Stimulated activated CD4-positive, alpha-beta T cell treated with anti-CD3 and anti-CD28 coated beads, Interleukin-4, amount 100 ng/mL, for 48 hours (primary cell): ENCODE measurements around the gene YPEL5.
"Not testable (repeated sequence)": the region's sequence is repeated elsewhere in the genome, so short reads cannot be mapped to it uniquely, and the experiment has no call there.

ENCODE experiments used
- DNase-seq, 2 donors: peaks; one replicate each; pipeline ENCODE4 v3.0.0-alpha.2; 2020; ENCODE audit warnings: low read depth in 2 of 2

Gene YPEL5

DNA sequence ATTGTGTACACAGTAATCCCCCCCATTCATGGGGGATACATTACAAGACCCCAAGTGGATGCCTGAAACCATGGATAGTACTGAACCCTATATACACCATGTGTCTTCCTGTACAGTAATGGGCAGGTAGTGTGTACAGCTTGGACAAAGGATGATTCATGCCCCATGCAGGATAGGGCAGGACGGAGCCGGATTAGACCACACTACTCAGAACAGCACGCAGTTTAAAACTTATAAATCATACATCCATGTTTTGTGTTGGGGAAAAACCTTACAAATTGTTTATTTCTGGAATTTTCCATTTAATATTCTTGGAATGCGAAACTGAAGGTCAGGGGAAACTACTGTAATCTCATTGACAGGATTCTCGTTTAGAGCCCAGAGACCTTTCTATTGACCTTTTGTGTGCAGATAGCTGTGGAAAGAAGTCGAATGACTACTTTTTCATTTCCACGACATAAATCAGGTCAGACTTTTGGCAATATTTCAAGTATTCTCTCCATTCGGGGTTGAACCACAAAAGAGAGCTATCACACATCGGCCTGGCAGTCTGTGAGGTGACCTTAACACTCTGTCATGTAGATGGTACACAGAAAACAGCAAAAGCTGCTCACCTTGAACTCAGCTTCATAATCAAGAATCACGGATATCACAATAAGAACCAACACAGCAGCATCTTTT is 9.9 kb upstream of the YPEL5 start:
- no peak for DNase-seq

DNA sequence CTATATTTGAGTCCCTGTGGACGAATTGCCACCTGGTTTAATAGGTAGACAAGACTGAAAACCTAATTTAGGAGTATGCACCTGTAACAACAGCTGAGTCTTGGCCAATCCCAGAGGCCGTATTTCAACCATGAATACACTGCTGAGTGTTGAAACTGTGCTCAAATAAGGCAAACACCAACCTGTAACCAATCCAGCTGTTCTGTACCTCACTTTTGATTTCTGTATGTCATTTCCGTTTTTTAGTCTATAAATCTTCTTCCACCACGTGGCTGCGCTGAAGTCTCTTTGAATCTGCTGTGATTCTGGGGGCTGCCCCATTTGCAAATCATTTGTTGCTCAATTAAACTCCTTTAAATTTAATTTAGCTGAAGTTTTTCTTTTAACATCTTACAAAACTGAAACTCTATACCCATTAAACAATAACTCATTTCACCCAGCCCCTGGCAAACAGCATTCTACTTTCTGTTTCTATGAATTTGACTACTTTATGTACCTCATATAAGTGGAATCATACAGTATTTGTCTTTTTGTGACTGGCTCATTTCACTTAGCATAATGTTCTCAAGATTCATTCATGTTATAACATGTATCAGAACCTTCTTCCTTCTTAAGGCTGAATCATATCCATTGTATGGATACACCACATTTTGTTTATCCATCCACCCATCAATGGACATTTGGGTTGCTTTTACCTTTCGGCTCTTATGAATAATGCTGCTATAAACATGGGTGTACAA is 7.5 kb upstream of the YPEL5 start:
- DNase-seq = peak; percentile 11 to 18

DNA sequence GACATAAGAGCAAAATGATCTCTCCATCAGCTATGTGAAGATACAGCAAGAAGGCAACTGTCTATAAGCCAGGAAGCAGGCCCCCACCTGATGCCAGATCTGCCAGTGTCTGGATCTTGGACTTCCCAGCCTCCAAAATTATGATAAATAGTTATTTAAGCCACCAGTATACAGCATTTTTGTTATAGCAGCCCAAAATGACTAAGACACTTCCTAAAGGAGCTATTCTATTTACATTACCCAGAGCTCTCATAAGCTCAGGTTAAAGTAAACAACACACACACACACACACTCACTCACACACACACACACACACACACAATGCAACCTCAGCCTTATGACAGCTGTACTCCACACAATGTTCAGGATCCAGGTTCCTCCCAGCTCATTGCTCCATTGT is 5.7 kb upstream of the YPEL5 start:
- no peak for DNase-seq

DNA sequence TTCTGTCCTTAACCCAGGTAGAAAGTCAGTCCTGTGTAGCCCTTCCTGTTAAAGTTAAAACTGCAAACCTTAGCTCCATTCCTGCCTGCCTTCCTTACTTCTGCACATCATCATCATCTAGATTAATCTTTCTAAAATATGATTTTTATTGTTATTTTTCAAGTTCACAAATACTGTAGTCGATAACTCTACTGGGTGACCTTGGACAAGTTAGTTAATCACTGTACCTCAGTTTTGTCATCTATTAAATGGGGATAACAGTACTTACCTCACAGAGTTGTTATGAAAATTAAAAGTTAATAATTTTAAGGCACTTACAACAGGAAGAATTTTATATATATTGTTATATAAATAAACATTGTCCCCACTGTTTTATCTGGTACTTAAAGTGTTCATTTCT is 2.5 kb upstream of the YPEL5 start:
- no peak for DNase-seq

DNA sequence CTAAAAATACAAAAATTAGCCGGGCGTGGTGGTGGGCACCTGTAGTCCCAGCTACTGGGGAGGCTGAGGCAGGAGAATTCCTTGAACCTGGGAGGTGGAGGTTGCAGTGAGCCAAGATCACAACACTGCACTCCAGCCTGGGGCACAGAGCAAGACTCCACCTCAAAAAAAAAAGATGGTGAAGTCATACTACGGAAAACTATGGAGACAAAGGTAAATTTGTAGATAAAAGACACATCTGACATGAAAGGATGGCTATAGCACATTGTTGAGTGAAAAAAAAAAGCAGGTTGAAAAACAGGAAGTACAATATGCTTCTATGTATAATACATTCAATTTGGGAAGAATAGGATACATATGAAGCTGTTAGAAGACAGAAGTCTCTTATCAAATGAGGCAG is 1.9 kb upstream of the YPEL5 start:
- not testable (repeated sequence) for DNase-seq

DNA sequence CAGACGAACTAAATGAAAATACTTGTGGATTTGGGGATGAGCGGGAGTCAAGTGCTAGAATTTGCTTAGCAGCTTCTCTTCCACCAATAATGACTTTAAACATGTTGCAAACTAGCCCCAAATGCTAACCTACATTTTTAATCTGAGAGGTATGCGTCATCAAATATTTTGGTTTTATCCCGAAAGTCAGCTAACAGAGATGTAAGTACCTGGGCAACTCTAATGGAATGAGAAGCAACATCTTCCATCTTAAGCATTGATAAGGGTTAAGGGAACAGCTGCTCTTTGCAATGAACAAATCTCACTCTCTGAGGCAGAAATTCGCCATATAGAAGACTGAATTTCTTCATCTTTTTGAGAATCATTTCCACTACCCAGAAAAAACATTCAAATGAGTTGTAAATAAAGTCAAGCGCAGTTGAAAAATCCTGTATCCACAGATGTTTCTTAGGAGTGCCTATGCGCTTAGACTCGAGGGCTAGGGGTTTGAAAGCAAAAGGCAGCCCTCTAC is 926 bp upstream of the YPEL5 start:
- no peak for DNase-seq

DNA sequence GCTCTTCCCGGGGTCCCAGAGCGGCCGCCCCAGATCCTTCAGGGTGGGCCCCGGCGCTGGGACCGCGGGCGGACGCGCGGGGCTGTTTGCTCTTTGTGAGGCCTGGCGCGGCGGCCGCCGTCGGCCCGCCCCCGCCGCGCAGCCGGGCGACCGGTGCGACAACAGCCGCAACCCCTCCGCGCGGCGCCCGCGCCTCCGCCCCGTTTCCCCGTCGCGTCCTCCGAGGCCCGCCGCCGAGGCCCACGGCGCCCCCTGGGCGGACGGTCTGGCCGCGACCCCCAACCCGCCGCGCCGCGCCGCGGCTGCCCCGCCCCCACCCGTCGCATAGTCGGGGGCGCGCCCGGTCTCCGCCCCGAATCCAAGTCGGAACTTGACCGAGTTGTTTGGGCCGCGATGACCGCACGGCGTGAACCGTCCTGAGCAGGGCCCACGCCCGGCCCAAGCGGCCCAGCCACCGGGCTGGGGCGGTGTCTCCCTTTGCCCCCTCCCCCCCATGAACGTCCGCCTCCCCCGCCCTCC is 448 bp downstream of the YPEL5 start:
- DNase-seq = peak in 1 of 2 donors; percentile 11

DNA sequence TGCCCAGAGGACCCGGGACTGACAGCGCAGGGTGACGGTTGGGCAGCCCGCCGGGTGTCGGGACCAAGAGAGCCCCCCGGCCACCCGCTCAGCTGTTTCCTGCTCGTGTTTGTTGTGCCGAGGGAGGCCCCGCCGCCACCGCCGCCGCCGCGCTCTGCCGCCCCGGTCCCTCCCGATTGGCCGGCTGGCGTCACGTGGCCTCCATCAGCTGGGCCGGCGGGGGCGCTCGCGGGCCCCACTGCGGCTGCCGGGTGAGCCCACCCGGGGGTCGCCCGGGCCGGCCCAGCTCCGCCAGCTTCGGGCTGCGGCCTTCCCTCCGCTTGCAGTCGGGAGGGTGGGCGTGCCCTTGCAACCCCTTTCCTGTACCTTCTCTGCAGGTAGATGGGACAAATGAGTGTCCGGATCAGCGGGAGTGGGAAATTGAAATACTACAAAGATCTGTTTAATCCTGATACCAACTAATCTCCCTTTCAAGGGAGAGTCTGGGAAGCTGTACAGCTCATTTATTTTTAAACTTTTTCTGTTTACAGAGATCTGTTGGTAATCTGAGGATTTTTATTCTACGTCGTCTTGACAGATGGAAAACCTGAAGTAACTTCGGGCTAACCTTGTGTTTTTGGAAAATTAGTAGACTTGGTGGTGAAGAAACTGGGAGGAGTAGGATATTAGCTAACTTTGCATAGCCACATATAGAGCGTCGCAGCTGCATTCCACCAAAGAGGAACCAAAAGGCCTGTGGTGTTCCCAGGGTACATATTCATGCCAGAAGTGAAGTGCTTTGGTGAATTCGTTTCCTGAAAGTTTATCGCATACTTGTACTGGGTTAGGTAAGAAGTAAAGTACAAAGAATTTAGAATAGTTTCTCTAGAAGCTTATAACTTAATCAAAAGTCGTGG is 1.2 kb downstream of the YPEL5 start:
- peak; percentile 72 to 74 for DNase-seq

DNA sequence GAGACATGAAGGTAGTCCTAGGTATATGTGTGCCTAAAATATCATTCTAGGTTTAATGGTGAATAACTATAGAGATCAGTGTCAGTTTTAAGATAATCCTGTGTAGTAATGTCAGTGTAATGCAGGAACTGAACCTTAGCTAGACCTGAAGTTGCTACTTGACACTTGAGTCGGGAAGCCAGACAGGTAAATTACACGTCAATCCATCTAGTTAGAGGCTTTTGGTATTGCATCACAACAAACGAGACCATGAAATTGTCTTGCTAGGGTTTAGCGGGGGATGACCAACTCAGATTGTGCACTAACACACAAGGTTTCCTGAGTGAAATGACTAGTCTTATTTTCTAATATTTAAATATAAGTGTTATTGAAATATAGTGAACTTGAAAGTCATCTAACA is 2.0 kb downstream of the YPEL5 start:
- DNase-seq = no peak

DNA sequence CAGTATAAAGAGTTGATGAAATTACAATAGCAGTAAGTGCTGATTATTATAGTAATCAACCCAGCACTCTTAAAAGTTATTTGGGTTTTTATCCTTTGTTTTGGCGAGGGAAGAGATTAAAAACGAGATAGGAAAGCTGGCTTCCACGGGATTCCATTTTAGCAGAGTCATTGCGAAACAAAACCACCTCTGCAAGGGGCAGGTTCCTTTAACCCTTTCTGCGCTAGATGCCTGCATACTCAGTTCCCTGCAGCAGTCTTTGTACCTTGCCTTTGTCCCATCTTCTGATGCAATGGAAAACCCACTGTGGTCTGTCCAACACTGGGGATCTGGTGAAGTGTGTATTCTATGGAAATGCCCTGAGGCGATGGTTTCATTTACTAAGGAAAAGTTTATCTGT is 2.7 kb downstream of the YPEL5 start:
- DNase-seq = peak in 1 of 2 donors; percentile 16

DNA sequence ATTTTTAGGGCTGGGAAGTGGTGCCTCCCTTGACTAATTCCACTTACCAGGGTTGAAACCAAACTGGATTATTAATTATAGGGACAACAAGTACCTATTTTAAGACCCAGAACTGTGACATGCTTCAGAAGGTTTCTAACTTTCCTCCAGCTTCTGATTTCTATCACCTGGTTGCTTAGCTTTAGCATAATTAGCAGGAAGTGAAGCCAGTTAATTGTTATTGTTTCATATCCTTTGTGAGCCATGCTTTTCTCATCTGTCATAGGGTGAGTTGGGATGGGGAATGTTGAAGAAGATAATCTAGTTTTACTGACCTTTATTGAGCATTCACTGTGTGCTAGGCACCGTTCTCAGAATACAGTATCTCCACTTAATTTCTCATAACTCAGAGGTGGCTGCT is 3.2 kb downstream of the YPEL5 start:
- DNase-seq = no peak

DNA sequence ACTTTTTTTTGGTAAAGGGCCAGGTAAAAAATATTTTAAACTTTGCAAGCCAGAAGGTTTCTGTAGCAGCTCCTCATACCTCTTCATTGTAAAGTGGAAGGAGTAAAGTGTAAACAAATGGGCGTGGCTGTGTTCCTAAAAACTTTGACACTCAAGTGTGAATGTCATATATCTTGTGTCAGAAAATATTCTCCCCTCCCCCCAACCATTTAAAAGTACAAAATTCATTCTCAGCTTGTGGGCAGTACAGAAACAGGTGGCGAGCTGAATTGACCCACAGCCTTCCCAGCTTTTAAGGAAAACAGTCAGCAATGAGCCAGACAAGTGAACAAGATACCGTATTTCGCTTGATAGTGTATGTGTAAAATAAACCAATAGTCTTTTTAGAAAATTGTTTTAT is 4.0 kb downstream of the YPEL5 start:
- DNase-seq = no peak

DNA sequence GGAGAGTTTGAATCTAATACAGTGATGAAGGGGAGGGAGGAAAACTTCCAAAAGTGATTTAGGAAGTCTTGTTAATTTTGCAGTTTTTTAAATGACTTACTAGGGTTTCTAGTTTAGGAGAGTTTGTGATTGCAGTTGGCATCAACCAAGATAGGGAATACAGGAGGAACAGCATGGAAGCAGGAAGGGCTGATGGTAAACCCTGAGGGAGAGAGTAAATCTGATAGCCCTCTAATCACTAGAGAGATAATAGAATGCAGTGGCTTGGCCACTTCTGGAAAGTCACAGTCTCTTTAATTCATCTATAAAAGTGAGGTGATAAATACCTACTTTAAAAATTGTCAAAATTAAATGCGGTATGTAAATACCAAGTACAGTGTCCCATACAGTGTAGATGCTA is 5.6 kb downstream of the YPEL5 start:
- no peak for DNase-seq

DNA sequence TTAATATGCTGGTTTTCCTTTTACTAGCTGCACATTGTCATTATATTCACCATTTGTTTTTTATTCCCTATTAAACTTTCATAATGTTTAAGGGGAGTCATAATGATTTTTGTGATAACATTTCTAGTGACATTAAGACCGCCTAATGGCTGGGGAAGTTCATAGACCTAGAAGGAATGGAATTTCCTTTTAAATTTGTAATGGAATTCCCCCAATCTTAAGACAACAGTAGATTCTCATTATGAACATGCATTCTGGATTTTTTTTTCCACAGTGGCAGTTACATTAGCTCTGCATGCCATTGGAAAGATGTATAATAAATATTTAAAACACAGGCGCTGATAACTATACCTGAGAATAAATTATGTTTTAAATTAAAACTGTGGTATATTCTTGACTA is 8.4 kb downstream of the YPEL5 start:
- DNase-seq = no peak

DNA sequence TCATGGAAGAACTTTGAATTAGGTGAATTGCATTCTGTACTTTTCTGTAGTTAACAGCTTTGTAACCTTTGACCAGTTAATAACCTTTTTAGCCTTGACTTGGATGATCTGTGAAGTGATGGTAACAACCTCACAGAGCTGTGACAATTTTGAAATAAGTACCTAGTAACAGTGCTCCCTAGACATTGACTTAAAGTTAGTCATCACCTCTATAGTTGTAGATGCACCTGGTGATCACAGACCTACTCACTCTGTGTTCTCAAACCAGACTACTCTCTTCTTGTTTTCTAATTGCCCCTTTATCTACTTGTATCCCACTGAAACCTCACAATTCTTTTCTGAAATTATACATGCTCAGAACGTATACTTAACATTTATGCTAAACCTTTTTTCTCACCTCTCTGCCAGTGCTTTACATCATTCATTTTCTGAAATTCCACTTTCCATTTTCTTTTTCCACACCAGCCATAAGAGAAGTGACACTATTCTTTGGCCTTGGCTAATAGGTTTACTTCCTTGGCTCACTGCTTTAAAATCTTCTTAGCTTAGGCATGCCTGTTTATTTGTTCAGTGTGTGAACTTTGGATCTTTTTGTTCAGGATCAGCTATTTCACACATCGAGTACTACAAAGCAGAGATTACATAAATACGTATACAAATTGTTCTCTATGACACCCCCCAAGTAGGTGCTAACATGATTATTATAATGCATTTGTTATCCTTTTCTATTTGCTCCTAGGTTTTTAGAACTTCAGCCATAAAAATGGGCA is 9.3 kb downstream of the YPEL5 start:
- no peak for DNase-seq

DNA sequence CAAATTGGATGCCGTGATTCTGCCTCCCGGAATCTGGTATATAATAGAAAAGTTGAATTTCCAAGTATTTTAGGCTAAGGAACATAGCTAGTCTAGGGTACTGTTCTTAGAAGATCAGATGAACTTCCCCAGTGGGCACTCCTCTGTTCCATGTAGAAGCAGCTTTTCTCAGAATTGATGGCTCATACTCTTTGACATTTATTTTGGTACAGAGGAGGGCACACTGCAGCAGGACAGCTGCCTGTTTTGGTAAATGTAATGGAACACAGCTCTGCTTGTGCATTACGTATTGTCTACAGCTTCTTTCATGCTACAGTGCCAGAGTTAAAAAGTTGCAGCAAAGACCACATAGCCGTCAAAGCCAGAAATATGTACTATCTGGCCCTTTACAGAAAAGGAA is 10.8 kb downstream of the YPEL5 start:
- DNase-seq = no peak

DNA sequence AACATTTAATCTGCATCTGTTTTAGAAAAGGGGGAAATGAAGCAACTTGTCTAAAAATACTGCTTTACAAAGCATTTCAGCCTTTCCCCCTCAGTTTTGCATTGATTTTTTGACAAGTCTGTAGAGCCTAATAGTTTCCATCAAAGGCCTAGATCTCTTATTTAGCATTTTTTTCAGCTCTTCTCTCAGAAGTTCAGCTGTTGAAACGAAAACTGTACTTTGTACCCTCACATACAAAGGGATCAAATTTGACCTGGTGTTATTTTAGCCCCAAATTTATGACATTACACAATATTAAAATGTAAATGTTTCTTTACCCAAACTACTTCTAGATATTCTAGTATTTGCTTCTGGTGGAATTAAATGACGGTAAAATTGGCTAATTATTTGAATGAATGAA is 13.0 kb downstream of the YPEL5 start:
- DNase-seq = no peak

DNA sequence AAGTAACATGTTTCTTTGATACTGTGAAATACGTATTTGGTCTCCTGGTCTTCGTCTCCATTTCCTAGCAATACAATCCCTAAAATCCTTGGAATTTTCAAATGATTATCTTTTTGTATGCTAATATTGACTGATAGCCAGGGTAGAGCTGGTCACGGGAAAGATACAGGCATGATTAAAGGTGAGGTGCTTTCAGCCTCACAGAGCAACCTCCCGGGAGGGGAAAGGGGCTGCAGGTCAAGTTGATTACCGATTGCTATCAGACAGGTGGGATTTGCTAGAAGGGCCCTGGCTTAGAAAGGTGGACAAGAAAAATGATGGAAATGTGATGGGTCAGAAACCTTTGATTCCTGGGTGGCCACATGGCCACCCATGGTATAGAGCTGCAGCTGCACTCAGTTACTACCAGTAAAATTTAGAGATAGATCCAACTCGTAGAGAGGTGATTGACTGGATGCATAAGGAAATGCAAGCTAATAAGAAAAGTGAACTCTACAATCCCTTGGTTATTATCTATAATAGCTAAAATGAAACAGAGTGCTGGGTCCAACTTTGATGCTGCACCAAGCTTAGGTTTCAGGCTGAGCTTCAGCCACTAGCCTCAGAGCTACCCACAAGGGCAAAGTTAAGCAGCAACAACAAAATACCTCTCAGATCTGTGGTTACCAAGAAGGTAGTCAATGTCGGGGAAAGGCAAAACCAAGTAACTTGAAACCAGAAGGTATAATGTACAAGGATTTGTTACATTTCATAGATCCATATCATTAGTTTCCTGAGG is 15.3 kb downstream of the YPEL5 start:
- no peak for DNase-seq

DNA sequence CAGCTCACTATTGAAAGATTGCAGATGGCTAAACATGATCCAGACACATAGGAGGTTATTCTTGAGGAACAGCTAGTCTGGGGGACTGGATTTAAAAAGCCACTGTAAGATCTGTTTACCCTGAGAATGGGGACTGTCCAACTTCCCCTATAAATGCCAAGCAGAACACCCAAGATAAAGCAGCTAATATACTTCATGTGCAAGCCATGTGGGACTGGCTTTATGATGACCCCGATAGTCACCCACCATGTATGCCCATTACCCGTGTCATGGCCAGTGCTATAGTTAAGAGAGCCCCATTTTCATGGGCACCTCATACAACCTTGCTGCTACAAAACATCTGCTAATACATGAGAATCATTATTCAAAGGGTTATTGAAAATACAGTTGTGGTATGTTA is 16.0 kb downstream of the YPEL5 start:
- DNase-seq = no peak

DNA sequence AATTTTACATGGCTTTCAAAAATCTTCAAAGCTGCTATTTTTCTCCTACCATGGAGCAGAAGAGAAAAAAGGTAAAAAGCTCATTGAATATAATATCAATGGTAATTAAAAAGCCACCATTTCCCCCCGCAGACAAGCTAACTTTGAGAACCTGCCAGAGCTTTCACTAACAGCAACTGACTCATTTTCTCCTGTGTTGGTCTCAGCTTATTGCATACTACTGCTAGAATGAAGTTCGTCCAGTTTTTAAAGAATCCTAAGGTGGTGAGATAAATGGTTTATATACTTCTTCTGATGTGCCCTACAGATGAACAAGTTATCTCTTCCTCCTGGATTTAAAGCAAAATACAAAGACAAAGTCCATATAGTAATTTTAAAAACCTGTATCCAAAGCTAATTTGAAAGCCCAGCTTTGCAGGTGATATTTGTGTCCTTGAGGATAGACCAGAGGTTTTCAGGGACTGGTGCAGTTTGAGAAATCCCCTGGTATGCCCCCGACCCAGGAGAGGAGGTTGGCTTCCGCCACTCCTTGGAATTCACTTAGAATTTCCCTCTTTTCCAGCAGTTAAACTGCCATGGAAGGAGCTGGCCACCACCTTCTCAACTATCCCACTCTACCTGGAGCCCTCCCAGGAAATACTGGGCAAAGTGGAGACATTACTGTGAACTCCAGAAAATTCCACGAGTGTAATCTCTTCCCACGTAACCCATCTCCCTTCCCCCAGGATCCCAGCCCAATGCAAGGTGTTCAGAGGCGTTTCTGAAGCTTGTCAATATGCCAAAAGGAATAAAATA is 17.5 kb downstream of the YPEL5 start:
- no peak for DNase-seq
